ENCODE data around the gene FCHO2. TPM values are rescaled to one million over a fixed set of nuclear protein-coding genes. Genes with fewer than 3 reads are reported as not detected.

FCHO2 gene
- total and polyA plus RNA-seq, 4 donors, result 20.7 to 60.9 (median 38.6) TPM

- Histone ChIP-seq H3K4me1 (ENCODE audit: control insufficient read depth in 5 of 5, insufficient read depth in 5 of 5, low read length in 5 of 5) (peaks cover 0 to 8% (median 4%) of the 10 kb centered on the region in 5 donors), H3K4me3 (no peak overlapping the region), H3K9ac (ENCODE audit: insufficient read depth in 1 of 2, low read length in 2 of 2) (no peak overlapping the region), H3K27me3 (ENCODE audit: control insufficient read depth in 3 of 3, insufficient read depth in 3 of 3, low read length in 2 of 3) (peaks cover 0 to 12% (median 7%) of the 10 kb centered on the region in 3 donors), H3K36me3 (ENCODE audit: control insufficient read depth in 4 of 4, insufficient read depth in 4 of 4, low read length in 4 of 4) (no peaks in the 10 kb centered on the region), H3K9me3 (ENCODE audit: control insufficient read depth in 4 of 4, insufficient read depth in 3 of 4, low read length in 3 of 4) (peaks cover 0 to 8% (median 0%) of the 10 kb centered on the region in 4 donors), H3K27ac (ENCODE audit: low read depth in 1 of 2, low read length in 1 of 2) (no peak overlapping the region)
- no peak for TF ChIP-seq CTCF (IDR thresholded peaks at IDR 0.05; ENCODE audit: control extremely low read depth, extremely low read depth)
- DNase-seq (peak in 2 of 3 donors; percentile 24 to 34), ATAC-seq (ENCODE audit: insufficient read depth, low FRiP score) (no peak)
- WGBS, 2 donors, result 61 to 66% methylated on average over 4 of the region's 4 CpGs
Observed at GRCh38 chr5:73115399-73116051, 159.7 kb downstream of the FCHO2 start.

GRCh38 chr5:73116506-73116905, 160.7 kb downstream of the FCHO2 start:
- DNase-seq, result no peak
- Histone ChIP-seq H3K4me3 (no peak overlapping the region), H3K4me1 (ENCODE audit: control insufficient read depth in 5 of 5, insufficient read depth in 5 of 5, low read length in 5 of 5) (peaks cover 0 to 13% (median 8%) of the 10 kb centered on the region in 5 donors), H3K27me3 (ENCODE audit: control insufficient read depth in 3 of 3, insufficient read depth in 3 of 3, low read length in 2 of 3) (peaks cover 4 to 21% (median 15%) of the 10 kb centered on the region in 3 donors), H3K9me3 (ENCODE audit: control insufficient read depth in 4 of 4, insufficient read depth in 3 of 4, low read length in 3 of 4) (peaks cover 0 to 8% (median 0%) of the 10 kb centered on the region in 4 donors), H3K27ac (ENCODE audit: low read depth in 1 of 2, low read length in 1 of 2) (no peak overlapping the region), H3K36me3 (ENCODE audit: control insufficient read depth in 4 of 4, insufficient read depth in 4 of 4, low read length in 4 of 4) (no peaks in the 10 kb centered on the region), H3K9ac (ENCODE audit: insufficient read depth in 1 of 2, low read length in 2 of 2) (no peak overlapping the region)
- ATAC-seq (ENCODE audit: insufficient read depth, low FRiP score), result no peak
- 72 to 78% methylated on average over 2 of the region's 2 CpGs for WGBS, 2 donors
- no peak for TF ChIP-seq CTCF (IDR thresholded peaks at IDR 0.05; ENCODE audit: control extremely low read depth, extremely low read depth)

GRCh38 chr5:73117088-73117740, 161.4 kb downstream of the FCHO2 start:
- H3K27me3 ChIP-seq (ENCODE audit: control insufficient read depth in 3 of 3, insufficient read depth in 3 of 3, low read length in 2 of 3), result peaks cover 4 to 28% (median 22%) of the 10 kb centered on the region in 3 donors
- H3K4me1 ChIP-seq (ENCODE audit: control insufficient read depth in 5 of 5, insufficient read depth in 5 of 5, low read length in 5 of 5), result peaks cover 0 to 13% (median 8%) of the 10 kb centered on the region in 5 donors
- no peak overlapping the region for H3K9ac ChIP-seq (ENCODE audit: insufficient read depth in 1 of 2, low read length in 2 of 2)
- TF ChIP-seq CTCF (IDR thresholded peaks at IDR 0.05; ENCODE audit: control extremely low read depth, extremely low read depth), result no peak
- peaks cover 0 to 8% (median 0%) of the 10 kb centered on the region in 4 donors for H3K9me3 ChIP-seq (ENCODE audit: control insufficient read depth in 4 of 4, insufficient read depth in 3 of 4, low read length in 3 of 4)
- no peak for DNase-seq
- ATAC-seq (ENCODE audit: insufficient read depth, low FRiP score), result no peak
- WGBS, 2 donors, result 50 to 69% methylated on average over 3 of the region's 3 CpGs
- no peaks in the 10 kb centered on the region for H3K36me3 ChIP-seq (ENCODE audit: control insufficient read depth in 4 of 4, insufficient read depth in 4 of 4, low read length in 4 of 4)
- no peak overlapping the region for H3K27ac ChIP-seq (ENCODE audit: low read depth in 1 of 2, low read length in 1 of 2)
- H3K4me3 ChIP-seq, result no peak overlapping the region
